ENCODE data around the gene GRM7.

- TF ChIP-seq CTCF (IDR thresholded peaks at IDR 0.05; ENCODE audit: low read depth, low read length) = no peak
- no peak for TF ChIP-seq EZH2phosphoT487 (IDR thresholded peaks at IDR 0.05; ENCODE audit: low read depth)
Observed at GRCh38 chr3:7038394-7038793, 177.5 kb downstream of the GRM7 start.
